Spleen (tissue), 7 donors: ENCODE data around the gene MICB.

Experiments used
- POLR2A ChIP-seq, 3 donors: fragments of 450-650 bp; IDR thresholded peaks; one replicate each; pipeline ENCODE4 v1.5.1; 2017; ENCODE audit warnings: antibody characterized with exemption in 3 of 3, mild to moderate bottlenecking in 1 of 3
- POLR2AphosphoS5 ChIP-seq, 3 donors: sonication (generic); formaldehyde crosslinking; IDR thresholded peaks; one replicate each; pipeline ENCODE4 v1.5.1; 2017; ENCODE audit warnings: antibody characterized with exemption in 3 of 3
- TF ChIP-seq, protein P1 (sequence below), 11 experiments: fragments of 200-600 bp in 7 of 11; fragments of 450-650 bp in 4 of 11; sonication (generic) in 4 of 11; IDR thresholded peaks in 8 of 11; conservative IDR thresholded peaks in 3 of 11; 1 replicate in 7 of 11; 2 replicates in 4 of 11; pipeline versions ENCODE4 v1.4.0 to v1.8.0; 2016 to 2021; ENCODE audit warnings: antibody characterized with exemption in 11 of 11, inconsistent platforms in 4 of 11, mild to moderate bottlenecking in 1 of 11
- donor health status: DM: no; HTN: no; CAD: no; lungs with moderate emphysema.
- donor health status: DM: no; HTN: no; CAD: no.
- donor health status: DM: no; HTN: no; CAD: no.

DNA sequence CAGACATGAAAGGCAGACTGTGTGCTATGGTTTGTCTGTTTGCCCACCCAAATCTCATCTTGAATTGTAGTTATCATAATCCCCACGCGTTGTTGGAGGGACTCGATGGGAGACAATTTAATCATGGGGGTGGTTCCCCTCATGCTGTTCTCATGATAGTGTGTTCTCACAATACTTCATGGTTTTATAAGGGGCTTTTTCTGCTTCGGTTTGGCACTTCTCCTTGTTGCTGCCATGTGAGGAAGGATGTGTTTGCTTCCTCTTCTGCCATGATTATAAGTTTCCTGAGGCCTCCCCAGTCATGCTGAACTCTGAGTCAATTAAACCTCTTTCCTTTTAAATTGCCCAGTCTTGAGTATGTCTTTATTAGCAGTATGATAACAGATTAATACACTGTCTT, 47.2 kb upstream of the MICB start:
- TF ChIP-seq POLR2A (IDR thresholded peaks at IDR 0.05) = no peak
- TF ChIP-seq, protein P1, sequence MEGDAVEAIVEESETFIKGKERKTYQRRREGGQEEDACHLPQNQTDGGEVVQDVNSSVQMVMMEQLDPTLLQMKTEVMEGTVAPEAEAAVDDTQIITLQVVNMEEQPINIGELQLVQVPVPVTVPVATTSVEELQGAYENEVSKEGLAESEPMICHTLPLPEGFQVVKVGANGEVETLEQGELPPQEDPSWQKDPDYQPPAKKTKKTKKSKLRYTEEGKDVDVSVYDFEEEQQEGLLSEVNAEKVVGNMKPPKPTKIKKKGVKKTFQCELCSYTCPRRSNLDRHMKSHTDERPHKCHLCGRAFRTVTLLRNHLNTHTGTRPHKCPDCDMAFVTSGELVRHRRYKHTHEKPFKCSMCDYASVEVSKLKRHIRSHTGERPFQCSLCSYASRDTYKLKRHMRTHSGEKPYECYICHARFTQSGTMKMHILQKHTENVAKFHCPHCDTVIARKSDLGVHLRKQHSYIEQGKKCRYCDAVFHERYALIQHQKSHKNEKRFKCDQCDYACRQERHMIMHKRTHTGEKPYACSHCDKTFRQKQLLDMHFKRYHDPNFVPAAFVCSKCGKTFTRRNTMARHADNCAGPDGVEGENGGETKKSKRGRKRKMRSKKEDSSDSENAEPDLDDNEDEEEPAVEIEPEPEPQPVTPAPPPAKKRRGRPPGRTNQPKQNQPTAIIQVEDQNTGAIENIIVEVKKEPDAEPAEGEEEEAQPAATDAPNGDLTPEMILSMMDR (IDR thresholded peaks at IDR 0.05 in 8 of 11, conservative IDR thresholded peaks at IDR 0.05 in 3 of 11) = no peak
- TF ChIP-seq POLR2AphosphoS5 (IDR thresholded peaks at IDR 0.05) = no peak
